NB4 (cell line): ENCODE measurements around the gene KRTAP4-1.
"Not testable (repeated sequence)": the region's sequence is repeated elsewhere in the genome, so short reads cannot be mapped to it uniquely, and the experiment has no call there.

Experiments
- CTCF ChIP-seq: IDR thresholded peaks from one replicate; pipeline ENCODE4 v1.5.1; 2012; ENCODE audit warnings: low read depth, low read length
- MAX ChIP-seq: IDR thresholded peaks from 2 replicates; pipeline ENCODE4 v1.6.1; 2011; ENCODE audit warnings: low read depth, low read length
- MYC ChIP-seq: IDR thresholded peaks from 2 replicates; pipeline ENCODE4 v1.6.1; 2011; ENCODE audit warnings: low read depth, low read length
- POLR2A ChIP-seq: IDR thresholded peaks from 2 replicates; pipeline ENCODE4 v1.6.1; 2011; ENCODE audit warnings: mild to moderate bottlenecking; ENCODE audit not compliant: insufficient read length; ENCODE audit errors: extremely low read depth

DNA sequence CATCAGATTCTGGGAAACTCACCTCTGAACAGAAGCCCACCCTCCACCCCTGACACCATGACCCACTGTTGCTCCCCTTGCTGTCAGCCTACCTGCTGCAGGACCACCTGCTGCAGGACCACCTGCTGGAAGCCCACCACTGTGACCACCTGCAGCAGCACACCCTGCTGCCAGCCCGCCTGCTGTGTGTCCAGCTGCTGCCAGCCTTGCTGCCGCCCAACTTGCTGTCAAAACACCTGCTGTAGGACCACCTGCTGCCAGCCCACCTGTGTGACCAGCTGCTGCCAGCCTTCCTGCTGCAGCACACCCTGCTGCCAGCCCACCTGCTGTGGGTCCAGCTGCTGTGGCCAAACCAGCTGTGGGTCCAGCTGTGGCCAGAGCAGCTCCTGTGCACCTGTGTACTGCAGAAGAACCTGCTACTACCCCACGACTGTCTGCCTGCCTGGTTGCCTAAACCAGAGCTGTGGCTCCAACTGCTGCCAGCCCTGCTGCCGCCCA is 41.9 kb upstream of the KRTAP4-1 start, which contains the start of gene KRTAP9-2:
- TF ChIP-seq CTCF, MYC, POLR2A, MAX: not testable (repeated sequence)
